K562 (cell line): ENCODE measurements around the gene CHRNG. TPM values are rescaled to one million over a fixed set of nuclear protein-coding genes. Genes with fewer than 3 reads are reported as not detected.

Experiments used
- ATAC-seq: fragments of 200-7000 bp; cut with Tn5 transposase; 3 replicates; pipeline ENCODE4 v1.9.1; 2020; ENCODE audit warnings: moderate library complexity
- BruUV-seq: library from RNA; stranded (reverse); fragments of 400-500 nt; replicated peaks from 2 replicates; lab custom pipeline; 2021; lab: Mats Ljungman, UMichigan
- CTCF ChIA-PET: fragments of 300-600 bp; formaldehyde crosslinking; extraction: SDS; loops from one replicate; lab custom pipeline; 2021; ENCODE audit warnings: low intra/inter-chr PET ratio; lab: Yijun Ruan, JAX
- POLR2A ChIA-PET: fragments of 300-600, 350-650 bp; sonication (Branson Sonifier 250); formaldehyde crosslinking; extraction: SDS; loops from one replicate; lab custom pipeline; 2021; ENCODE audit warnings: antibody characterized with exemption, inconsistent platforms; lab: Yijun Ruan, JAX
- DNase-seq, 4 experiments: peaks; one replicate each; pipeline versions ENCODE4 v3.0.0 to v3.0.0-alpha.2; 2011 to 2018; ENCODE audit warnings: low spot score in 3 of 4, mixed read lengths in 3 of 4; ENCODE audit errors: extremely low read depth in 1 of 4
- FAIRE-seq: peaks from 2 replicates; lab custom pipeline; 2011; peaks lifted over from hg19 to GRCh38; lab: Jason Lieb, UNC
- H2AFZ ChIP-seq: 2 replicates; pipeline ENCODE4 v1.6.0; 2011; ENCODE audit warnings: low read depth, low read length, control low read depth, inconsistent platforms
- H3K27ac ChIP-seq: fragments of 200-600 bp; 3 replicates; pipeline ENCODE4 v1.8.0; 2011; ENCODE audit warnings: low read depth, mild to moderate bottlenecking, control low read depth, inconsistent platforms, low read length, moderate library complexity, mixed read lengths; ENCODE audit errors: extremely low read depth
- H3K27me3 ChIP-seq, 2 experiments: fragments of 300-600 bp in 1 of 2; 2 replicates in 1 of 2; 3 replicates in 1 of 2; pipeline versions ENCODE4 v1.6.0 to v1.8.0; 2011; ENCODE audit warnings: inconsistent platforms in 2 of 2, low read length in 2 of 2, mild to moderate bottlenecking in 1 of 2, mixed read lengths in 1 of 2, moderate library complexity in 1 of 2; ENCODE audit not compliant: control insufficient read depth in 2 of 2, insufficient read depth in 2 of 2
- H3K36me3 ChIP-seq: fragments of 300-600 bp; 3 replicates; pipeline ENCODE4 v1.8.0; 2011; ENCODE audit warnings: mild to moderate bottlenecking, low read length, inconsistent platforms; ENCODE audit not compliant: control insufficient read depth, insufficient read depth
- H3K4me1 ChIP-seq, 2 experiments: fragments of 200-600 bp in 1 of 2; replicated peaks in 1 of 2; 2 replicates in 1 of 2; 3 replicates in 1 of 2; pipeline versions ENCODE4 v1.5.1 to v1.8.0; 2011; ENCODE audit warnings: inconsistent platforms in 2 of 2, low read length in 2 of 2, mild to moderate bottlenecking in 1 of 2, mixed read lengths in 1 of 2, moderate library complexity in 1 of 2; ENCODE audit not compliant: control insufficient read depth in 2 of 2, insufficient read depth in 2 of 2
- H3K4me2 ChIP-seq: 2 replicates; pipeline ENCODE4 v1.6.1; 2011; ENCODE audit warnings: low read length, control low read depth, inconsistent platforms, mixed read lengths; ENCODE audit not compliant: insufficient read depth
- H3K4me3 ChIP-seq: fragments of 200-600 bp; sonication (generic), shearing (Covaris generic); 2 replicates; pipeline ENCODE4 v1.5.1; 2016; ENCODE audit warnings: control low read depth, inconsistent platforms
- H3K79me2 ChIP-seq: fragments of 200-600 bp; 3 replicates; pipeline ENCODE4 v1.8.0; 2011; ENCODE audit warnings: low read length, inconsistent platforms; ENCODE audit not compliant: control insufficient read depth, insufficient read depth
- H3K9ac ChIP-seq, 2 experiments: 2 replicates each; pipeline versions ENCODE4 v1.6.0 to v1.6.1; 2011; ENCODE audit warnings: low read depth in 2 of 2, low read length in 2 of 2, control low read depth in 1 of 2, inconsistent platforms in 1 of 2, mild to moderate bottlenecking in 1 of 2, mixed read lengths in 1 of 2; ENCODE audit not compliant: insufficient read depth in 1 of 2
- H3K9me1 ChIP-seq: one replicate; pipeline ENCODE4 v1.6.0; 2011; ENCODE audit warnings: inconsistent platforms, mild to moderate bottlenecking, low read length, moderate library complexity; ENCODE audit not compliant: control insufficient read depth, insufficient read depth
- H3K9me3 ChIP-seq: replicated peaks from 2 replicates; pipeline ENCODE4 v1.5.1; 2011; ENCODE audit warnings: low read depth, low read length, inconsistent platforms; ENCODE audit not compliant: control insufficient read depth, insufficient read depth
- H4K20me1 ChIP-seq: replicated peaks from 2 replicates; pipeline ENCODE4 v1.6.1; 2011; ENCODE audit warnings: low read length, inconsistent platforms, mixed read lengths; ENCODE audit not compliant: control insufficient read depth, insufficient read depth
- ARID4B ChIP-seq: sonication (generic); formaldehyde crosslinking; IDR thresholded peaks from 2 replicates; pipeline ENCODE4 v1.8.0; 2022; ENCODE audit warnings: mild to moderate bottlenecking, missing genetic modification reagents
- BMI1 ChIP-seq: fragments of 150-350 bp; IDR thresholded peaks from 2 replicates; pipeline ENCODE4 v1.6.1; 2014; ENCODE audit warnings: low read length
- CBX1 ChIP-seq: sonication (generic); IDR thresholded peaks from 2 replicates; pipeline ENCODE4 v1.6.1; 2016; ENCODE audit warnings: antibody characterized with exemption, low read depth, mild to moderate bottlenecking
- EGR1 ChIP-seq: fragments of 450-650 bp; conservative IDR thresholded peaks from 2 replicates; pipeline ENCODE4 v1.6.1; 2017; ENCODE audit warnings: mild to moderate bottlenecking
- ETV1 ChIP-seq: fragments of 450-650 bp; conservative IDR thresholded peaks from 2 replicates; pipeline ENCODE4 v1.6.1; 2016; ENCODE audit warnings: missing genetic modification characterization, control low read depth, low read depth, missing compliant biosample characterization
- FOS ChIP-seq: IDR thresholded peaks from 3 replicates; pipeline ENCODE4 v1.6.1; 2011; ENCODE audit not compliant: insufficient read length; ENCODE audit errors: extremely low read depth
- FOXA1 ChIP-seq: fragments of 450-650 bp; IDR thresholded peaks from 2 replicates; pipeline ENCODE4 v1.6.1; 2016; ENCODE audit warnings: mild to moderate bottlenecking, borderline replicate concordance
- FUS ChIP-seq: fragments of 200-400 bp; formaldehyde crosslinking; optimal IDR thresholded peaks from 2 replicates; pipeline ENCODE3; 2017; ENCODE audit warnings: low read depth, low read length
- IRF1 ChIP-seq: sonication (generic); formaldehyde crosslinking; IDR thresholded peaks from 2 replicates; pipeline ENCODE4 v1.8.0; 2022; ENCODE audit warnings: missing genetic modification reagents, mild to moderate bottlenecking, borderline replicate concordance
- MXI1 ChIP-seq: IDR thresholded peaks from 2 replicates; pipeline ENCODE4 v1.6.1; 2011; ENCODE audit warnings: low read depth, mild to moderate bottlenecking, improper control_type of control experiment, low read length
- MYBL2 ChIP-seq, 2 experiments: fragments of 450-650 bp in 1 of 2; sonication (generic) in 1 of 2; formaldehyde crosslinking in 1 of 2; IDR thresholded peaks; 2 replicates each; pipeline versions ENCODE4 v1.6.1 to v1.8.1; 2017 to 2022; ENCODE audit warnings: borderline replicate concordance in 1 of 2, inconsistent platforms in 1 of 2, low read depth in 1 of 2, mild to moderate bottlenecking in 1 of 2, missing genetic modification reagents in 1 of 2, moderate library complexity in 1 of 2
- POLR2H ChIP-seq: IDR thresholded peaks from 2 replicates; pipeline ENCODE4 v1.6.1; 2016; ENCODE audit warnings: missing genetic modification characterization, low read depth, mild to moderate bottlenecking, control low read depth, missing compliant biosample characterization, moderate library complexity
- PTRF ChIP-seq: fragments of 450-650 bp; IDR thresholded peaks from 2 replicates; pipeline ENCODE4 v1.6.1; 2016; ENCODE audit warnings: mild to moderate bottlenecking, missing genetic modification characterization, missing compliant biosample characterization
- RFX7 ChIP-seq: fragments of 250-450 bp; sonication (Bioruptor Pico); IDR thresholded peaks from 2 replicates; pipeline ENCODE4 v1.5.1; 2021; ENCODE audit warnings: mild to moderate bottlenecking
- RUNX1 ChIP-seq: sonication (generic); IDR thresholded peaks from 2 replicates; pipeline ENCODE4 v1.6.1; 2016; ENCODE audit warnings: antibody characterized with exemption, low read depth
- SMARCA4 ChIP-seq: fragments of 450-650 bp; IDR thresholded peaks from 2 replicates; pipeline ENCODE4 v1.6.1; 2016
- SMARCE1 ChIP-seq: fragments of 450-650 bp; IDR thresholded peaks from 2 replicates; pipeline ENCODE4 v1.7.1; 2016; ENCODE audit warnings: mild to moderate bottlenecking
- TRIM24 ChIP-seq, 2 experiments: fragments of 450-650 bp; IDR thresholded peaks; 2 replicates each; pipeline ENCODE4 v1.6.1; 2016
- ZNF436 ChIP-seq: fragments of 250-450, 450-650 bp; sonication (Bioruptor Pico); formaldehyde crosslinking; IDR thresholded peaks from 2 replicates; pipeline ENCODE4 v1.7.0; 2020; ENCODE audit warnings: mild to moderate bottlenecking
- WGBS: fragments of 100-300 bp; shearing (Covaris generic); methylation state at CpG from one replicate; pipeline ENCODE4 v1.1.6; 2016; ENCODE audit warnings: low coverage, mixed read lengths; ENCODE audit not compliant: insufficient coverage; ENCODE audit errors: missing lambda C conversion rate; 5-methylcytosine and 5-hydroxymethylcytosine counted together
- in situ Hi-C: fragments of 300-500 bp; cut with MboI; formaldehyde crosslinking; loops from 4 replicates; pipeline ENCODE4 v1.15.0; 2018; ENCODE audit warnings: inconsistent platforms, mixed read lengths
- intact Hi-C: fragments of 100-400 bp; cut with micrococcal nuclease; formaldehyde crosslinking; loops from 2 replicates; pipeline ENCODE4 v1.14.2; 2022
- polyA plus RNA-seq, 8 experiments: library from polyadenylated mRNA; depleted of rRNA in 4 of 8; stranded (reverse) in 5 of 8; unstranded in 3 of 8; fragments of >200 nt; fragmentation: Nextera tagmentation in 2 of 8; fragmentation: Illumina TruSeq in 1 of 8; extraction: Ambion mirVana in 2 of 8; extraction: Trizol in 1 of 8; gene quantifications; 2 replicates each; pipeline versions ENCODE4 v1.2.1 to v1.2.3, GENCODE V29; 2011 to 2014; ENCODE audit warnings: inconsistent platforms in 1 of 8, missing spikeins in 1 of 8
- total RNA-seq, 7 experiments: library from RNA; depleted of rRNA in 6 of 7; stranded (reverse); fragments of >200 nt in 6 of 7; fragmentation: Illumina TruSeq in 2 of 7; extraction: Trizol in 2 of 7; gene quantifications; 2 replicates each; pipeline versions ENCODE4 v1.2.1 to v1.2.3, GENCODE V29; 2011 to 2021; ENCODE audit warnings: low replicate concordance in 1 of 7

Gene CHRNG
- total and polyA plus RNA-seq, 9 of the 15 experiments (the other 6 are each of a cell fraction or from before 2014, with no cell fraction given) = not detected

GRCh38 chr2:232528746-232529460, 10.6 kb upstream of the CHRNG start:
- Histone ChIP-seq H3K27ac (no peak overlapping the region), H4K20me1 (no peaks in the 10 kb centered on the region), H3K27me3 (peaks cover 0 to 36% of the 10 kb centered on the region in 2 experiments; a peak in 2 of 5 replicates), H3K4me1 (peaks cover 0 to 7% of the 10 kb centered on the region in 2 experiments; a peak in 2 of 5 replicates), H3K79me2 (no peaks in the 10 kb centered on the region), H3K36me3 (no peaks in the 10 kb centered on the region), H3K4me2 (no peak overlapping the region), H3K9ac (no peak overlapping the region), H3K9me3 (no peaks in the 10 kb centered on the region), H3K4me3 (no peak overlapping the region), H2AFZ (no peak overlapping the region), H3K9me1 (no peaks in the 10 kb centered on the region)
- ChIA-PET POLR2A (interaction anchor here (0.5 to 0.6 kb wide), 2 partner anchors 17 to 39 kb away, joined by 3 to 4 read pairs; no protein-coding TSS in a partner anchor), CTCF (no interaction called here)
- 0% methylated on average over 9 of the region's 11 CpGs for WGBS
- DNase-seq = no peak
- in situ Hi-C loops = no loop called here
- intact Hi-C loops = no loop called here
- FAIRE-seq = no peak
- TF ChIP-seq RFX7 (CRISPR knock-in tag) = no peak
- TF ChIP-seq TRIM24 (IDR thresholded peaks at IDR 0.05) = no peak
- TF ChIP-seq IRF1 = no peak
- TF ChIP-seq PTRF (tag) = no peak
- TF ChIP-seq CBX1 = no peak
- TF ChIP-seq RUNX1 = no peak
- TF ChIP-seq FUS = no peak
- no peak for TF ChIP-seq FOXA1
- TF ChIP-seq EGR1 = no peak
- TF ChIP-seq MXI1 = no peak
- TF ChIP-seq SMARCE1 = no peak
- no peak for TF ChIP-seq POLR2H (tag)
- TF ChIP-seq ARID4B (CRISPR knock-in tag) = no peak
- TF ChIP-seq ZNF436 (CRISPR knock-in tag) = no peak
- no peak for TF ChIP-seq BMI1
- TF ChIP-seq MYBL2 (IDR thresholded peaks at IDR 0.05; ENCODE audit: low read depth) = no peak
- TF ChIP-seq MYBL2 (CRISPR knock-in tag; IDR thresholded peaks at IDR 0.05; ENCODE audit: borderline replicate concordance) = no peak
- no peak for TF ChIP-seq SMARCA4
- no peak for TF ChIP-seq FOS
- no peak for TF ChIP-seq ETV1 (tag)
- ATAC-seq = no peak
- BruUV-seq = no TSS peak
